Uterus (tissue), 4 donors: ENCODE measurements around the gene ACTN3. TPM values are rescaled to one million over a fixed set of nuclear protein-coding genes. Genes with fewer than 3 reads are reported as not detected.

Experiments
- DNase-seq, 2 donors: peaks; one replicate each; pipeline ENCODE4 v3.0.0-alpha.2; 2019 to 2020
- H3K27ac ChIP-seq, 2 donors: fragments of 200-600 bp; sonication (generic); 1 replicate in 1 of 2; 2 replicates in 1 of 2; pipeline ENCODE4 v1.5.1; 2016 to 2018
- H3K27me3 ChIP-seq, 2 donors: fragments of 200-600 bp; sonication (generic); one replicate each; pipeline ENCODE4 v1.5.1; 2018 to 2019; ENCODE audit warnings: control low read depth in 1 of 2
- H3K36me3 ChIP-seq, 2 donors: fragments of 200-600 bp; sonication (generic); one replicate each; pipeline ENCODE4 v1.5.1; 2019; ENCODE audit warnings: control low read depth in 1 of 2
- H3K4me1 ChIP-seq, 2 donors: fragments of 200-600 bp; sonication (generic); one replicate each; pipeline ENCODE4 v1.5.1; 2018 to 2019; ENCODE audit warnings: control low read depth in 1 of 2
- H3K4me3 ChIP-seq, 2 donors: fragments of 200-600 bp; sonication (generic); 1 replicate in 1 of 2; 2 replicates in 1 of 2; pipeline ENCODE4 v1.5.1; 2018 to 2019; ENCODE audit warnings: mild to moderate bottlenecking in 1 of 2
- H3K9me3 ChIP-seq, 2 donors: fragments of 200-600 bp; sonication (generic); one replicate each; pipeline ENCODE4 v1.5.1; 2019; ENCODE audit warnings: control low read depth in 1 of 2
- POLR2A ChIP-seq, 2 donors: fragments of 450-650 bp; IDR thresholded peaks; one replicate each; pipeline ENCODE4 v1.6.1; 2016; ENCODE audit warnings: antibody characterized with exemption in 2 of 2, mild to moderate bottlenecking in 1 of 2, moderate library complexity in 1 of 2
- intact Hi-C: fragments of 100-400 bp; cut with DNase I; formaldehyde crosslinking; loops from one replicate; pipeline ENCODE4 v1.15.1; 2023; ENCODE audit warnings: low total_unique reads
- total RNA-seq, 4 donors: library from RNA; depleted of rRNA in 3 of 4; stranded (reverse); fragments of >200 nt in 3 of 4; gene quantifications; one replicate each; pipeline versions ENCODE4 v1.1.0 to v1.2.4, GENCODE V29; 2014 to 2023
- TF ChIP-seq, protein P1 (sequence below), 4 experiments: fragments of 200-600 bp in 2 of 4; fragments of 450-650 bp in 2 of 4; sonication (generic) in 2 of 4; IDR thresholded peaks; one replicate each; pipeline ENCODE4 v1.5.1; 2016 to 2019; ENCODE audit warnings: antibody characterized with exemption in 4 of 4, mild to moderate bottlenecking in 2 of 4, moderate library complexity in 1 of 4
- donor health status: DM: yes; HTN: yes; CAD: no.

Gene ACTN3
- total RNA-seq, 4 donors from 2014 or later = 0.46 TPM; not detected in 3

GRCh38 chr11:66568124-66568916 is 21.6 kb downstream of the ACTN3 start, which contains the start of gene CTSF:
TSS of gene CTSF (minus strand) at chr11:66568606. CDS start at chr11:66568486, 120 bp downstream.
- DNase-seq = peak; percentile 83
- H3K4me3 ChIP-seq = peak within 1 kb of the TSS; percentile 22 to 78
- H3K36me3 ChIP-seq = no peaks in the 10 kb centered on the region
- no peaks in the 10 kb centered on the region for H3K9me3 ChIP-seq
- H3K4me1 ChIP-seq = peaks cover 0 to 5% of the 10 kb centered on the region in 2 donors
- no peaks in the 10 kb centered on the region for H3K27me3 ChIP-seq
- H3K27ac ChIP-seq = peak within 1 kb of the TSS; percentile 58 to 75
- TF ChIP-seq, protein P1, sequence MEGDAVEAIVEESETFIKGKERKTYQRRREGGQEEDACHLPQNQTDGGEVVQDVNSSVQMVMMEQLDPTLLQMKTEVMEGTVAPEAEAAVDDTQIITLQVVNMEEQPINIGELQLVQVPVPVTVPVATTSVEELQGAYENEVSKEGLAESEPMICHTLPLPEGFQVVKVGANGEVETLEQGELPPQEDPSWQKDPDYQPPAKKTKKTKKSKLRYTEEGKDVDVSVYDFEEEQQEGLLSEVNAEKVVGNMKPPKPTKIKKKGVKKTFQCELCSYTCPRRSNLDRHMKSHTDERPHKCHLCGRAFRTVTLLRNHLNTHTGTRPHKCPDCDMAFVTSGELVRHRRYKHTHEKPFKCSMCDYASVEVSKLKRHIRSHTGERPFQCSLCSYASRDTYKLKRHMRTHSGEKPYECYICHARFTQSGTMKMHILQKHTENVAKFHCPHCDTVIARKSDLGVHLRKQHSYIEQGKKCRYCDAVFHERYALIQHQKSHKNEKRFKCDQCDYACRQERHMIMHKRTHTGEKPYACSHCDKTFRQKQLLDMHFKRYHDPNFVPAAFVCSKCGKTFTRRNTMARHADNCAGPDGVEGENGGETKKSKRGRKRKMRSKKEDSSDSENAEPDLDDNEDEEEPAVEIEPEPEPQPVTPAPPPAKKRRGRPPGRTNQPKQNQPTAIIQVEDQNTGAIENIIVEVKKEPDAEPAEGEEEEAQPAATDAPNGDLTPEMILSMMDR (IDR thresholded peaks at IDR 0.05) = peak in 1 of 4 experiments; percentile 20
- peak; percentile 39 to 54 for TF ChIP-seq POLR2A (IDR thresholded peaks at IDR 0.05)
- intact Hi-C loops = no loop called here

DNA sequence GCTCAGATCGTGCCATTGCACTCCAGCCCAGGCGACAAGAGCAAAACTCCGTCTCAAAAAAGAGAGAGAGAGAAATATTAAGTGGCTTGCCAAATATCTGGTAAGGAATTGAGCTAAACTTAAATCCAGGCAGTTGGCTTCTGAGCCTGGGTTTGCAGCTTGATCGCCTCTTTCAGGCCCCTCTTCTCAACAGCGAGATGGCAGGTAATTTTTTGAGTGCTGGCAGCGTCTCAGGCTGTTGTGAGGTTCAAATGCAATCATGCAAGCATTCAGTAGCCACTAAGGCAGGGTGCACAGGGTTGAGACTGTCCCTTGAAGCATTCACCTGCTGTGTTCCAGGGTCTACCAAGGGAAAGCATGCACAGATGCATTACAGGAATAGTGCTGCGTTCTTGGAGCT is 22.4 kb downstream of the ACTN3 start:
- Histone ChIP-seq H3K4me1 (peaks cover 0 to 5% of the 10 kb centered on the region in 2 donors), H3K9me3 (no peaks in the 10 kb centered on the region), H3K4me3 (no peak overlapping the region), H3K27ac (peak overlapping the region; percentile 58 to 75), H3K27me3 (no peaks in the 10 kb centered on the region), H3K36me3 (no peaks in the 10 kb centered on the region)
- no peak for TF ChIP-seq POLR2A (IDR thresholded peaks at IDR 0.05)
- TF ChIP-seq, protein P1 (IDR thresholded peaks at IDR 0.05) = no peak
- DNase-seq = no peak
- intact Hi-C loops = no loop called here

DNA sequence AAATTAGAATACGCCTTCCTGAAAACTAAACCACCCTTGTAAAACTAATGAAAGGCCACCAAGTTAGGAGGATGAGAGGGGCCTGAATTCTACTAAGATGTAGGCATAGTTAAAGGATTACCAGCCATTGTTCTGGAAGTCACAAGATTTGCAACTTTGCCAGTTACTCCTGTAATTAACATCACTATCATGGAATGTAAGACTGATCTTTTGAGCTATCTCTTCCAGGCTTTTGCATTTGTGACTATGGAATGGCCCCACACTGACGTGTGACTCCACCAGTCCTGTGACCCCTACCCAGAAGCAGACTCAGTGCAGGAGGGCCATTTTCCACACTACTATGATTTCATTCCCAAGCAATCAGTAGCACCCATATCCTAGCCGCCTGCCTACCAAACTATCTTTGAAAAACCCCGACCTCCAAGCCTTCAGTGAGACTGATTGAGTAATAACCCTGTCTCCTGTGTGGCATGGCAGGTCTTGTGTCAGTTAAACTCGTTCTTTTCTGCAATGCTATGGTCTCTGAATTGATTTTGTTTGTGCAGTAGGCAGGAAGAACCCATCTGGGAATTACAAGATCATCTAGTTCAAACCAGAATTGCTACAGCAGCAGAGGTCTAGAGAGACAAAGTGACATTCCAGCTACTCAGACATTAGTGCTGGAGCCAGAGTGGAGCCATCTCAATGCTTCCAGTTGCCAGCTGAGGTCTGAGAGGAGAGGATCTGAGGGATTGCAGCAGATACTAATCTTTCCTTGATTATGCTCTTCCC is 23.6 kb downstream of the ACTN3 start:
- no peak overlapping the region for H3K27ac ChIP-seq
- intact Hi-C loops = no loop called here
- no peaks in the 10 kb centered on the region for H3K27me3 ChIP-seq
- no peaks in the 10 kb centered on the region for H3K9me3 ChIP-seq
- H3K36me3 ChIP-seq = no peaks in the 10 kb centered on the region
- DNase-seq = no peak
- H3K4me3 ChIP-seq = no peak overlapping the region
- no peak for TF ChIP-seq POLR2A (IDR thresholded peaks at IDR 0.05)
- TF ChIP-seq, protein P1 (IDR thresholded peaks at IDR 0.05) = no peak
- H3K4me1 ChIP-seq = peaks cover 0 to 5% of the 10 kb centered on the region in 2 donors

- no peaks in the 10 kb centered on the region for H3K9me3 ChIP-seq
- no peak for DNase-seq
- H3K4me3 ChIP-seq = no peak overlapping the region
- TF ChIP-seq POLR2A (IDR thresholded peaks at IDR 0.05) = no peak
- TF ChIP-seq, protein P1 (IDR thresholded peaks at IDR 0.05) = no peak
- H3K27me3 ChIP-seq = no peaks in the 10 kb centered on the region
- intact Hi-C loops = no loop called here
- H3K27ac ChIP-seq = no peak overlapping the region
- peaks cover 0 to 5% of the 10 kb centered on the region in 2 donors for H3K4me1 ChIP-seq
- no peaks in the 10 kb centered on the region for H3K36me3 ChIP-seq
Observed at GRCh38 chr11:66570850-66571180, 24.1 kb downstream of the ACTN3 start.
